ENCODE results near the gene ARSG.

The ARSG gene

DNA sequence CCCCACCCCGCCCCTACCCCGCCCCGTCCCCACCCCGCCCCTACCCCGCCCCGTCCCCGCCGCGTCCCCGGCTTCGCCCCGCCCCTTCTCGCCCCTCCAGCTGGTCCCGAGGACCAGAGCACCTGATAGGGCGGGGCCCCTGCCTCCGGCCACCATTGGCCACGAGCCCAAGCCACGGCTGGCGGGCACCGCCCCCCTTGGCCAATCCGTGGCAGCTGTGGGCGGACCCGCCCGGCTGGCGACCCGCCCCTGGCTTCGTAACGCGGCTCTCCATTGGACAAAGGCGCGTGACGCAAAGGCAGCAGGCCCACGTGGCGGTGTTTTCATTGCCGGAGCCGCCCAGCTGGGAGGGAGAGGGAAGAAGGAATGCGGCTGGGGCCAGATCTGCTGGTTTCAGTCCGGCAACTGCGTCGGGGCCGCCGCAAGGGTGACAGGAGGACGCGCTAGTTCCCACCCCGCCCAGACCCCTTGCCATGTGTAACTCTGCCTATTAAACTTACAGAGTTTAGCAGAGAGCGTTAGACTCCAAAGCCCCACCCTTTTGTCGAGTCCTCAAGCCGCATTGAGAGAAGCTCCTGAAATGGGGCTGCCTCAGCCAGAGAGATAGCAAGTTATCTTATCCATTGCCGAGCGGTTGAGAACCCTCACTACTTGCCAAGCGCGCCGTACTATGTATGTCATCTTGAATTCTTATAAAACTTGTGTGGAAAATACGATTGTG lies 166.4 kb downstream of the ARSG start:
- H3K4me3 ChIP-seq (ENCODE audit: low read depth, low read length): peak overlapping the region; percentile 63
- TF ChIP-seq, protein P1, sequence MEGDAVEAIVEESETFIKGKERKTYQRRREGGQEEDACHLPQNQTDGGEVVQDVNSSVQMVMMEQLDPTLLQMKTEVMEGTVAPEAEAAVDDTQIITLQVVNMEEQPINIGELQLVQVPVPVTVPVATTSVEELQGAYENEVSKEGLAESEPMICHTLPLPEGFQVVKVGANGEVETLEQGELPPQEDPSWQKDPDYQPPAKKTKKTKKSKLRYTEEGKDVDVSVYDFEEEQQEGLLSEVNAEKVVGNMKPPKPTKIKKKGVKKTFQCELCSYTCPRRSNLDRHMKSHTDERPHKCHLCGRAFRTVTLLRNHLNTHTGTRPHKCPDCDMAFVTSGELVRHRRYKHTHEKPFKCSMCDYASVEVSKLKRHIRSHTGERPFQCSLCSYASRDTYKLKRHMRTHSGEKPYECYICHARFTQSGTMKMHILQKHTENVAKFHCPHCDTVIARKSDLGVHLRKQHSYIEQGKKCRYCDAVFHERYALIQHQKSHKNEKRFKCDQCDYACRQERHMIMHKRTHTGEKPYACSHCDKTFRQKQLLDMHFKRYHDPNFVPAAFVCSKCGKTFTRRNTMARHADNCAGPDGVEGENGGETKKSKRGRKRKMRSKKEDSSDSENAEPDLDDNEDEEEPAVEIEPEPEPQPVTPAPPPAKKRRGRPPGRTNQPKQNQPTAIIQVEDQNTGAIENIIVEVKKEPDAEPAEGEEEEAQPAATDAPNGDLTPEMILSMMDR (conservative IDR thresholded peaks at IDR 0.05; ENCODE audit: low read depth, low read length): no peak
- DNase-seq (ENCODE audit: low read depth): peak; percentile 99

GRCh38 chr17:68458260-68459036 lies 167.2 kb downstream of the ARSG start:
- DNase-seq (ENCODE audit: low read depth): no peak
- TF ChIP-seq, protein P1 (conservative IDR thresholded peaks at IDR 0.05; ENCODE audit: low read depth, low read length): no peak
- H3K4me3 ChIP-seq (ENCODE audit: low read depth, low read length): peak overlapping the region; percentile 63

- TF ChIP-seq, protein P1 (conservative IDR thresholded peaks at IDR 0.05; ENCODE audit: low read depth, low read length): no peak
- no peak for DNase-seq (ENCODE audit: low read depth)
- H3K4me3 ChIP-seq (ENCODE audit: low read depth, low read length): no peak overlapping the region
These were observed 167.8 kb downstream of the ARSG start for GRCh38 chr17:68459037-68459639.

- DNase-seq (ENCODE audit: low read depth): no peak
- H3K4me3 ChIP-seq (ENCODE audit: low read depth, low read length): no peak overlapping the region
- TF ChIP-seq, protein P1 (conservative IDR thresholded peaks at IDR 0.05; ENCODE audit: low read depth, low read length): no peak
These were observed 168.9 kb downstream of the ARSG start for GRCh38 chr17:68460146-68460545.

- no peak overlapping the region for H3K4me3 ChIP-seq (ENCODE audit: low read depth, low read length)
- DNase-seq (ENCODE audit: low read depth): no peak
- TF ChIP-seq, protein P1 (conservative IDR thresholded peaks at IDR 0.05; ENCODE audit: low read depth, low read length): no peak
These were observed 169.4 kb downstream of the ARSG start for GRCh38 chr17:68460715-68461114.

DNA sequence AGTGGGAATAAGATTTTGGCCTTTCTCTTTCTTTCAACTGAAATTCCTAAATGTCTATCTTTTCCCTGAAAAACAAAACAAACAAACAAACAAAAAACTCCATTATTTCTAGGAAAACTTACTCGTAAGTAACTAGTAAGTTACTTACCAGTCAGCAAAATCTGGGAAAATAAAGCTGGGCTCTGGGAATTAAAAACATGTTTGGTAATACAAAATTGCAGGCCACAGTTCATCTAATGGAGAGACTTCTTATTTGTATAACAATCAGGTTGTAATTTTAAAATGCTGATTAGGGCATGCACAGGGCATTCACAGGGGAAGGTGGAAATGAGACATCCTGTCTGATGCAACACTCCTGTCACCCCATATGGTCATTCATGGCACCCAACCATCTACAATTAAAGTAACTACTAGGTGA lies 169.8 kb downstream of the ARSG start:
- TF ChIP-seq, protein P1 (conservative IDR thresholded peaks at IDR 0.05; ENCODE audit: low read depth, low read length): no peak
- no peak for DNase-seq (ENCODE audit: low read depth)
- no peak overlapping the region for H3K4me3 ChIP-seq (ENCODE audit: low read depth, low read length)
